ENCODE data around the gene PDZRN3. TPM values are rescaled to one million over a fixed set of nuclear protein-coding genes. Genes with fewer than 3 reads are reported as not detected.
A peak's percentile ranks its signal among the peaks of the same experiment; 100 is the strongest.

Gene PDZRN3
- total RNA-seq, 4 donors from 2014 or later = 87.3 to 268 (median 107) TPM

DNA sequence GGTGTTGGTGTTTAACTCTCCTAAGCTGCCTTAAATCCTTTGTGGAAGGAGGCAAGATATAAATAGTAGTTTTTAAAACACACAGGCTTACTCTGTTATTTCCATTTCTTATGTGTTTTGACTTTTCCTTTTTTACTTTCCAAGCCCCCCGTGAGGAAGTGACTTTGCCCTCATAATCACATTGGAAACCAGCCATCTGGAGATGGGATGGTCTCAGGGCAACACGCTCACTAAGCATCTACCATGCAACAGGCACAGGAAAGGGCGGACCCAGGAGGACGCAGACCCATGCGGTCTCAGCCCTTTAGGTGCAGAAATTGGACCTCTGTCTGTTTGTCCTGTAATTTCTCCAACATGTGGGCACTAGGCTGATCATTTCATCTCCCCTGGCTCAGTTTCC, 115.7 kb downstream of the PDZRN3 start:
- Histone ChIP-seq H3K4me1 (peaks cover 12% of the 10 kb centered on the region in 2 donors), H3K36me3 (no peaks in the 10 kb centered on the region), H3K27me3 (no peaks in the 10 kb centered on the region), H3K9me3 (no peaks in the 10 kb centered on the region), H3K27ac (peak overlapping the region; percentile 75 to 93), H3K4me3 (no peak overlapping the region)
- TF ChIP-seq POLR2A (IDR thresholded peaks at IDR 0.05) = no peak
- TF ChIP-seq, protein P1, sequence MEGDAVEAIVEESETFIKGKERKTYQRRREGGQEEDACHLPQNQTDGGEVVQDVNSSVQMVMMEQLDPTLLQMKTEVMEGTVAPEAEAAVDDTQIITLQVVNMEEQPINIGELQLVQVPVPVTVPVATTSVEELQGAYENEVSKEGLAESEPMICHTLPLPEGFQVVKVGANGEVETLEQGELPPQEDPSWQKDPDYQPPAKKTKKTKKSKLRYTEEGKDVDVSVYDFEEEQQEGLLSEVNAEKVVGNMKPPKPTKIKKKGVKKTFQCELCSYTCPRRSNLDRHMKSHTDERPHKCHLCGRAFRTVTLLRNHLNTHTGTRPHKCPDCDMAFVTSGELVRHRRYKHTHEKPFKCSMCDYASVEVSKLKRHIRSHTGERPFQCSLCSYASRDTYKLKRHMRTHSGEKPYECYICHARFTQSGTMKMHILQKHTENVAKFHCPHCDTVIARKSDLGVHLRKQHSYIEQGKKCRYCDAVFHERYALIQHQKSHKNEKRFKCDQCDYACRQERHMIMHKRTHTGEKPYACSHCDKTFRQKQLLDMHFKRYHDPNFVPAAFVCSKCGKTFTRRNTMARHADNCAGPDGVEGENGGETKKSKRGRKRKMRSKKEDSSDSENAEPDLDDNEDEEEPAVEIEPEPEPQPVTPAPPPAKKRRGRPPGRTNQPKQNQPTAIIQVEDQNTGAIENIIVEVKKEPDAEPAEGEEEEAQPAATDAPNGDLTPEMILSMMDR (IDR thresholded peaks at IDR 0.05) = no peak
- no peak for DNase-seq
- intact Hi-C loops (cut with DNase I; ENCODE audit: low total_unique reads) = no loop called here

DNA sequence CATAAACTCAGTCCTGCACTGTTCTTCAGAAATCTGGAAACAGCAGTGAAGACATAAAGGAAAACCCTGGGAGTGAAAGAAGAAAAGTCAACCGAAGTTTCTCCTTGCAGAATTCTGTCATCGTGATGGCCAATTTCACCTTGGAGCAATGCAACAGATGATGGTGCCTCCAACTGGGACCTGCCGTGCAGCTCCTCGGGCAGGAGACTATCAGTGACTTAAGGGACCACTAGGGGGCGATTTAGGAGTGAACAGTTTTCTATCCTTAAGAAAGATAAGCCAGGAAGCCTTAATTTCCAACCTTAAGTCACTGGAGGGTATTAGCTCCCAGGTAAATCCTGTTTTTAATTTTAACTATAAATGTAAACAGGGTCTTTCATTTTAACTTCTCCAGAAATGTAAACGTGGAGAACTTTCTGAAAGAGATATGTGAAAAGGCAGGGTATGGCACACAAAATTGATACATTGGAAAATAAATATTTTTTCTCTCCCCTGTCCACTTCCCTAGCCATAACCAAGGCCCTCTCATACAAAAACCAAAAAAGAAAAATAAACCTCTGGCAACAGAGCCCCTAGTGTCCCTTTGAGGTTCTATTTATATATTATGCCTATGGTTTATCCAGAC, 116.3 kb downstream of the PDZRN3 start:
- peak overlapping the region; percentile 75 to 93 for H3K27ac ChIP-seq
- intact Hi-C loops (cut with DNase I; ENCODE audit: low total_unique reads) = no loop called here
- H3K4me1 ChIP-seq = peaks cover 10 to 14% of the 10 kb centered on the region in 2 donors
- no peak for TF ChIP-seq POLR2A (IDR thresholded peaks at IDR 0.05)
- TF ChIP-seq, protein P1 (IDR thresholded peaks at IDR 0.05) = peak; percentile 50 to 71 (median 60)
- H3K4me3 ChIP-seq = no peak overlapping the region
- DNase-seq = peak; percentile 47 to 66
- H3K9me3 ChIP-seq = no peaks in the 10 kb centered on the region
- no peaks in the 10 kb centered on the region for H3K36me3 ChIP-seq
- H3K27me3 ChIP-seq = no peaks in the 10 kb centered on the region

DNA sequence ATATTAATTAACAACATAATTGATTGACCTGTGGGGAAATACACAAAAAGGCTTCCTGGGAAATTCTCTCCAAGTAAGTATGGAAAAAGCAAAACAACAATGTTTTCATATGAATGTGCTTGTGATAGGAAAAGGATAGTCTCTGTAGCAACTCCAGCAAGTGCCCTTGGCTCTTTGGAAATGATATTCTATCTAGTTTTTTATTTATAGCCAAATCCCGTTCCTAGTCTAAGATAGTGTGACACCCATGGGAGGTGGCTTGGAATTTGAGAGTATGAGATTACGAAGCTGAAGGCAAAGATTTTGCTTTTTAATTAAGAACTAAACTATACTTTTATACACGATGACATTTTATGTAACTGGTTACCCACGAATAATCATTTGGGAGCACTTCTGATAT, 119.9 kb downstream of the PDZRN3 start:
- intact Hi-C loops (cut with DNase I; ENCODE audit: low total_unique reads) = loop anchor here (5.0 kb wide), 1 partner anchor 408 kb away; no protein-coding TSS in a partner anchor
- H3K27me3 ChIP-seq = no peaks in the 10 kb centered on the region
- H3K36me3 ChIP-seq = no peaks in the 10 kb centered on the region
- no peak overlapping the region for H3K27ac ChIP-seq
- H3K4me1 ChIP-seq = peaks cover 15 to 18% of the 10 kb centered on the region in 2 donors
- H3K9me3 ChIP-seq = no peaks in the 10 kb centered on the region
- DNase-seq = no peak
- TF ChIP-seq POLR2A (IDR thresholded peaks at IDR 0.05) = no peak
- TF ChIP-seq, protein P1 (IDR thresholded peaks at IDR 0.05) = no peak
- H3K4me3 ChIP-seq = no peak overlapping the region

DNA sequence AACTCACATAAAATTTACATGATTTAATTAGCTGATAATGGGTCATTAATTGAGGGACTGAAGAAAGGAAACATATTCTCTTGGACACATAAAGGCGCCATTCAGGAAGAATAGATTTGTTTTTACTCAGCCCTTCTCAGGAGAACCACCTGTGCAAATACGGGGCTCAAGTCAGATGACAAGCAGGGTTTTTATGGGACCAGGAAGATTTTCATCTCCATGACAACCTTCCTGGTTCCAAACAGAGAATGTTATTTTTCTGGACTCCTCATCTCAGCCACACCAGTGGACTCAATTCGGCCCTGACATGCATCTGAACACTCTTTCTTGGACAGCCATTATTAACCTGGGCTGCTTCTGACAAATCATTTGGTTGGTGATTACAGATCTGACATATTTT, 120.5 kb downstream of the PDZRN3 start:
- peaks cover 10 to 13% of the 10 kb centered on the region in 2 donors for H3K4me1 ChIP-seq
- no peak for TF ChIP-seq POLR2A (IDR thresholded peaks at IDR 0.05)
- TF ChIP-seq, protein P1 (IDR thresholded peaks at IDR 0.05) = no peak
- H3K36me3 ChIP-seq = no peaks in the 10 kb centered on the region
- H3K27ac ChIP-seq = peak overlapping the region; percentile 28 to 34
- DNase-seq = no peak
- no peaks in the 10 kb centered on the region for H3K27me3 ChIP-seq
- intact Hi-C loops (cut with DNase I; ENCODE audit: low total_unique reads) = loop anchor here (5.0 kb wide), 1 partner anchor 407 kb away; no protein-coding TSS in a partner anchor
- no peaks in the 10 kb centered on the region for H3K9me3 ChIP-seq
- H3K4me3 ChIP-seq = no peak overlapping the region

DNA sequence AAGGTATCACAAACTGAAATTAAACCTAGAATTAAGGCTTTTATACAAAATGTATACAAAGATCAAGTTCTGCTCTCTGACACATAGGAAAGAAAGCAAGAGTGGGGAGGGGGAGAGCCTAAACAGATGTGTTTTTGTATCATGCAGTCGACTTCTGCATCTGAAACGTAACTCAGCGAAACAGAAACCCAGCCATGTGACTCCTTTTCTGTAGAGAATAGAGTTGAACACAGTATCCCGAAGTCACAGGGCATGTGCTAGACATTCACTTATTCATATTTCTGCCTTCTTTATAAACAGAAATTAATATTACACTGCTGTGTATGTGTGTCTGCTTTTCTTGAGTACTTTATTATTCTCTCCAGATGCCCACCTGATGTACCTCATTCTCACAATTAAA, 121.0 kb downstream of the PDZRN3 start:
- DNase-seq = no peak
- no peak for TF ChIP-seq POLR2A (IDR thresholded peaks at IDR 0.05)
- TF ChIP-seq, protein P1 (IDR thresholded peaks at IDR 0.05) = no peak
- no peak overlapping the region for H3K4me3 ChIP-seq
- H3K9me3 ChIP-seq = no peaks in the 10 kb centered on the region
- no peaks in the 10 kb centered on the region for H3K36me3 ChIP-seq
- H3K4me1 ChIP-seq = peaks cover 5 to 13% of the 10 kb centered on the region in 2 donors
- peak overlapping the region; percentile 28 to 34 for H3K27ac ChIP-seq
- H3K27me3 ChIP-seq = no peaks in the 10 kb centered on the region
- intact Hi-C loops (cut with DNase I; ENCODE audit: low total_unique reads) = loop anchor here (5.0 kb wide), 1 partner anchor 406 kb away; no protein-coding TSS in a partner anchor
